GM21526 (cell line): Measurements from ENCODE around the gene CWH43.
"Not testable (repeated sequence)": the region's sequence is repeated elsewhere in the genome, so short reads cannot be mapped to it uniquely, and the experiment has no call there.

Experiments
- ATAC-seq: cut with Tn5 transposase; IDR thresholded peaks from one replicate; pipeline ENCODE4 v1.9.1; 2021; ENCODE audit warnings: moderate library complexity; ENCODE audit not compliant: unreplicated experiment, low FRiP score

CWH43 gene

GRCh38 chr4:48985976-48986653 is at the start of gene CWH43:
TSS of gene CWH43 (plus strand) at chr4:48986275. CDS start at chr4:48986430, 155 bp downstream.
- no peak for ATAC-seq

- no peak for ATAC-seq
These were observed 49.0 kb upstream of the CWH43 start for GRCh38 chr4:48937033-48937432.

GRCh38 chr4:48938831-48939230 is 47.2 kb upstream of the CWH43 start:
- ATAC-seq: no peak

- ATAC-seq: no peak
These were observed 46.3 kb upstream of the CWH43 start for GRCh38 chr4:48939785-48940184.

GRCh38 chr4:48943387-48943786 is 42.7 kb upstream of the CWH43 start:
- ATAC-seq: no peak

- ATAC-seq: no peak
These were observed 41.8 kb upstream of the CWH43 start for GRCh38 chr4:48944252-48944651.

GRCh38 chr4:48944756-48945241 is 41.3 kb upstream of the CWH43 start:
- no peak for ATAC-seq

GRCh38 chr4:48945981-48946380 is 40.1 kb upstream of the CWH43 start:
- no peak for ATAC-seq

- no peak for ATAC-seq
These were observed 38.3 kb upstream of the CWH43 start for GRCh38 chr4:48947731-48948130.

GRCh38 chr4:48949086-48949485 is 37.0 kb upstream of the CWH43 start:
- no peak for ATAC-seq

GRCh38 chr4:48949518-48950219 is 36.4 kb upstream of the CWH43 start:
- no peak for ATAC-seq

GRCh38 chr4:48954314-48954713 is 31.8 kb upstream of the CWH43 start:
- ATAC-seq: no peak

- not testable (repeated sequence) for ATAC-seq
These were observed 28.7 kb upstream of the CWH43 start for GRCh38 chr4:48957366-48957765.

- no peak for ATAC-seq
These were observed 27.5 kb upstream of the CWH43 start for GRCh38 chr4:48958582-48958981.

GRCh38 chr4:48960988-48961635 is 25.0 kb upstream of the CWH43 start:
- no peak for ATAC-seq

GRCh38 chr4:48962636-48963035 is 23.4 kb upstream of the CWH43 start:
- ATAC-seq: no peak

- ATAC-seq: peak; percentile 94
These were observed 22.9 kb upstream of the CWH43 start for GRCh38 chr4:48963042-48963679.

- no peak for ATAC-seq
These were observed 19.0 kb upstream of the CWH43 start for GRCh38 chr4:48967101-48967500.

- no peak for ATAC-seq
These were observed 18.4 kb upstream of the CWH43 start for GRCh38 chr4:48967631-48968030.

GRCh38 chr4:48968814-48969213 is 17.3 kb upstream of the CWH43 start:
- ATAC-seq: no peak

- no peak for ATAC-seq
These were observed 15.6 kb upstream of the CWH43 start for GRCh38 chr4:48970471-48970921.
